Astrocyte (in vitro differentiated cells and primary cell): ENCODE data around the gene ZNF860. TPM values are rescaled to one million over a fixed set of nuclear protein-coding genes. Genes with fewer than 3 reads are reported as not detected.

Source experiments
- DNase-seq: peaks from one replicate; pipeline ENCODE4 v3.0.0-alpha.2; 2010; ENCODE audit warnings: low read depth
- FAIRE-seq: peaks from 2 replicates; lab custom pipeline; 2011; peaks lifted over from hg19 to GRCh38; lab: Jason Lieb, UNC
- H2AFZ ChIP-seq: 2 replicates; pipeline ENCODE4 v1.6.0; 2012; ENCODE audit warnings: low read depth, low read length, inconsistent platforms
- H3K27ac ChIP-seq: 2 replicates; pipeline ENCODE4 v1.5.1; 2011; ENCODE audit warnings: low read depth, low read length, inconsistent platforms
- H3K27me3 ChIP-seq: 2 replicates; pipeline ENCODE4 v1.6.0; 2011; ENCODE audit warnings: low read length, inconsistent platforms; ENCODE audit not compliant: insufficient read depth
- H3K36me3 ChIP-seq: 2 replicates; pipeline ENCODE4 v1.5.1; 2011; ENCODE audit warnings: low read length, inconsistent platforms; ENCODE audit not compliant: insufficient read depth
- H3K4me1 ChIP-seq: 2 replicates; pipeline ENCODE4 v1.5.1; 2011; ENCODE audit warnings: low read length, inconsistent platforms; ENCODE audit not compliant: insufficient read depth
- H3K4me2 ChIP-seq: 2 replicates; pipeline ENCODE4 v1.6.0; 2012; ENCODE audit warnings: low read length, inconsistent platforms
- H3K4me3 ChIP-seq: 2 replicates; pipeline ENCODE4 v1.5.1; 2011; ENCODE audit warnings: low read depth, mild to moderate bottlenecking, low read length, inconsistent platforms; ENCODE audit not compliant: insufficient read depth
- H3K79me2 ChIP-seq: 2 replicates; pipeline ENCODE4 v1.6.0; 2012; ENCODE audit warnings: mild to moderate bottlenecking, low read length, inconsistent platforms; ENCODE audit not compliant: insufficient read depth
- H3K9ac ChIP-seq: 2 replicates; pipeline ENCODE4 v1.6.0; 2012; ENCODE audit warnings: mild to moderate bottlenecking, low read length, inconsistent platforms
- H3K9me3 ChIP-seq: 2 replicates; pipeline ENCODE4 v1.5.1; 2012; ENCODE audit warnings: low read depth, mild to moderate bottlenecking, low read length, inconsistent platforms; ENCODE audit not compliant: insufficient read depth
- H4K20me1 ChIP-seq: 2 replicates; pipeline ENCODE4 v1.6.0; 2012; ENCODE audit warnings: low read length, inconsistent platforms; ENCODE audit not compliant: insufficient read depth
- H3K27ac Mint-ChIP-seq: one replicate; pipeline ENCODE4 v1.8.0; 2021; ENCODE audit warnings: mild to moderate bottlenecking, mixed read lengths; ENCODE audit not compliant: unreplicated experiment
- H3K27me3 Mint-ChIP-seq: one replicate; pipeline ENCODE4 v1.8.0; 2021; ENCODE audit warnings: low read depth, mixed read lengths; ENCODE audit not compliant: unreplicated experiment
- H3K36me3 Mint-ChIP-seq: one replicate; pipeline ENCODE4 v1.8.0; 2021; ENCODE audit warnings: low read depth, mixed read lengths; ENCODE audit not compliant: unreplicated experiment
- H3K4me1 Mint-ChIP-seq: one replicate; pipeline ENCODE4 v1.8.0; 2021; ENCODE audit warnings: low read depth, mixed read lengths; ENCODE audit not compliant: unreplicated experiment
- H3K4me3 Mint-ChIP-seq: one replicate; pipeline ENCODE4 v1.8.0; 2021; ENCODE audit warnings: mild to moderate bottlenecking, moderate library complexity, mixed read lengths; ENCODE audit not compliant: unreplicated experiment
- H3K9me3 Mint-ChIP-seq: one replicate; pipeline ENCODE4 v1.8.0; 2021; ENCODE audit warnings: mild to moderate bottlenecking, mixed read lengths; ENCODE audit not compliant: unreplicated experiment
- CTCF ChIP-seq: IDR thresholded peaks from 2 replicates; pipeline ENCODE4 v1.5.1; 2011; ENCODE audit warnings: low read depth, mild to moderate bottlenecking, inconsistent platforms, low read length, moderate library complexity; ENCODE audit not compliant: insufficient read depth
- EZH2 ChIP-seq: IDR thresholded peaks from 2 replicates; pipeline ENCODE4 v1.6.1; 2012; ENCODE audit warnings: mild to moderate bottlenecking, low read length, inconsistent platforms; ENCODE audit not compliant: insufficient read depth
- total RNA-seq: library from RNA; stranded (reverse); gene quantifications from 2 replicates; pipeline ENCODE4 v1.2.1, GENCODE V29; 2021

ZNF860 gene
- total RNA-seq, 1 donor from 2014 or later = 3.7 TPM

- Histone ChIP-seq H4K20me1 (no peaks in the 10 kb centered on the region), H3K36me3 (no peaks in the 10 kb centered on the region), H3K4me3 (peak overlapping the region; percentile 20), H3K9ac (peak overlapping the region; percentile 74), H3K9me3 (no peaks in the 10 kb centered on the region), H3K79me2 (peaks cover 37% of the 10 kb centered on the region), H3K27me3 (no peaks in the 10 kb centered on the region), H3K27ac (peak overlapping the region; percentile 89), H2AFZ (no peak overlapping the region), H3K4me2 (peak overlapping the region; percentile 78), H3K4me1 (peaks cover 33% of the 10 kb centered on the region)
- H3K4me1 Mint-ChIP-seq = peaks cover 57% of the 10 kb centered on the region
- H3K27me3 Mint-ChIP-seq = no peaks in the 10 kb centered on the region
- H3K4me3 Mint-ChIP-seq = peak overlapping the region; percentile 58
- H3K9me3 Mint-ChIP-seq = no peaks in the 10 kb centered on the region
- no peaks in the 10 kb centered on the region for H3K36me3 Mint-ChIP-seq
- FAIRE-seq (peak; percentile 77), DNase-seq (peak; percentile 81)
- H3K27ac Mint-ChIP-seq = peak overlapping the region; percentile 96
- TF ChIP-seq EZH2 (no peak), CTCF (no peak)
Observed at GRCh38 chr3:31968369-31968926, 13.1 kb upstream of the ZNF860 start.

GRCh38 chr3:31968927-31969418, 12.6 kb upstream of the ZNF860 start:
- H3K4me3 ChIP-seq = peak overlapping the region; percentile 20
- FAIRE-seq = peak; percentile 97

More at GRCh38 chr3:31968927-31969418, 12.6 kb upstream of the ZNF860 start:
- Histone ChIP-seq H3K4me2 (peak overlapping the region; percentile 78), H3K27me3 (no peaks in the 10 kb centered on the region), H3K36me3 (no peaks in the 10 kb centered on the region), H2AFZ (no peak overlapping the region), H3K27ac (peak overlapping the region; percentile 89), H3K79me2 (peaks cover 37% of the 10 kb centered on the region), H3K9me3 (no peaks in the 10 kb centered on the region), H3K9ac (peak overlapping the region; percentile 74), H4K20me1 (no peaks in the 10 kb centered on the region), H3K4me1 (peaks cover 33% of the 10 kb centered on the region)
- peaks cover 59% of the 10 kb centered on the region for H3K4me1 Mint-ChIP-seq
- TF ChIP-seq EZH2 (no peak), CTCF (no peak)
- H3K4me3 Mint-ChIP-seq = peak overlapping the region; percentile 58
- H3K36me3 Mint-ChIP-seq = no peaks in the 10 kb centered on the region
- no peaks in the 10 kb centered on the region for H3K27me3 Mint-ChIP-seq
- peak; percentile 100 for DNase-seq
- H3K27ac Mint-ChIP-seq = peak overlapping the region; percentile 96
- H3K9me3 Mint-ChIP-seq = no peaks in the 10 kb centered on the region
